HUES64 (cell line): ENCODE measurements around the gene OR4K2. TPM values are rescaled to one million over a fixed set of nuclear protein-coding genes. Genes with fewer than 3 reads are reported as not detected.
A peak's percentile ranks its signal among the peaks of the same experiment; 100 is the strongest.
"Not testable (repeated sequence)": the region's sequence is repeated elsewhere in the genome, so short reads cannot be mapped to it uniquely, and the experiment has no call there.

ENCODE experiments used
- H3K27ac ChIP-seq: 2 replicates; pipeline ENCODE4 v1.7.0; 2013; ENCODE audit warnings: low read depth, low read length, inconsistent platforms
- H3K27me3 ChIP-seq: 2 replicates; pipeline ENCODE4 v1.6.1; 2013; ENCODE audit warnings: mild to moderate bottlenecking, low read length; ENCODE audit not compliant: insufficient read depth
- H3K36me3 ChIP-seq: 2 replicates; pipeline ENCODE4 v1.6.1; 2013; ENCODE audit warnings: mild to moderate bottlenecking, low read length; ENCODE audit not compliant: insufficient read depth
- H3K4me1 ChIP-seq: 2 replicates; pipeline ENCODE4 v1.6.1; 2013; ENCODE audit warnings: mild to moderate bottlenecking, low read length, moderate library complexity; ENCODE audit not compliant: insufficient read depth
- H3K4me3 ChIP-seq: 2 replicates; pipeline ENCODE4 v1.5.1; 2013; ENCODE audit warnings: mild to moderate bottlenecking, low read length, moderate library complexity
- H3K9ac ChIP-seq: 2 replicates; pipeline ENCODE4 v1.6.1; 2013; ENCODE audit warnings: mild to moderate bottlenecking, low read depth, low read length
- H3K9me3 ChIP-seq: 2 replicates; pipeline ENCODE4 v1.6.1; 2013; ENCODE audit warnings: low read depth, low read length; ENCODE audit not compliant: insufficient read depth
- WGBS: fragments of 150-250, 120-280 bp; methylation state at CpG from one replicate; pipeline ENCODE4 v1.1.7; 2013; ENCODE audit warnings: missing lambda C conversion rate; 5-methylcytosine and 5-hydroxymethylcytosine counted together
- polyA plus RNA-seq, 2 experiments: library from polyadenylated mRNA; stranded (reverse); fragments of 50-300 nt; gene quantifications; one replicate each; pipeline ENCODE4 v1.2.3, GENCODE V29; 2013

Gene OR4K2
- not detected for polyA plus RNA-seq (2013, experiment 1 of 2)
- polyA plus RNA-seq (2013, experiment 2 of 2): not detected

- H3K27ac ChIP-seq: no peak within 1 kb of the TSS
- no peaks in the 10 kb centered on the region for H3K36me3 ChIP-seq
- no peak within 1 kb of the TSS for H3K9ac ChIP-seq
- peaks cover 94% of the 10 kb centered on the region for H3K9me3 ChIP-seq
- 100% methylated on average over 1 of the region's 2 CpGs for WGBS
- H3K4me3 ChIP-seq: no peak within 1 kb of the TSS
- H3K27me3 ChIP-seq: no peaks in the 10 kb centered on the region
- H3K4me1 ChIP-seq: no peaks in the 10 kb centered on the region
Measured at GRCh38 chr14:19874842-19875241, at the start of gene OR4K2. Gene OR4K2, plus strand, starts transcription at chr14:19875142. Its CDS starts 1,126 bp downstream, at chr14:19876268.

- 86% methylated on average over 12 of the region's 12 CpGs for WGBS
- not testable (repeated sequence) for H3K9ac ChIP-seq, H3K4me3 ChIP-seq, H3K4me1 ChIP-seq, H3K27ac ChIP-seq, H3K36me3 ChIP-seq, H3K27me3 ChIP-seq
- peaks cover 91% of the 10 kb centered on the region for H3K9me3 ChIP-seq
Measured at GRCh38 chr14:19827626-19828244, 47.2 kb upstream of the OR4K2 start.

GRCh38 chr14:19828314-19828713, 46.6 kb upstream of the OR4K2 start:
- WGBS: 100% methylated on average over 2 of the region's 2 CpGs
- Histone ChIP-seq H3K27ac (no peak overlapping the region), H3K9me3 (peaks cover 91% of the 10 kb centered on the region), H3K4me3 (no peak overlapping the region), H3K9ac (no peak overlapping the region), H3K27me3 (no peaks in the 10 kb centered on the region), H3K4me1 (no peaks in the 10 kb centered on the region), H3K36me3 (no peaks in the 10 kb centered on the region)

- peaks cover 98% of the 10 kb centered on the region for H3K9me3 ChIP-seq
- not testable (repeated sequence) for H3K27me3 ChIP-seq, H3K36me3 ChIP-seq, H3K9ac ChIP-seq, H3K4me1 ChIP-seq, H3K27ac ChIP-seq
- H3K4me3 ChIP-seq: peak overlapping the region; percentile 10; the same call in 1 of the 2 replicates
- WGBS: 82% methylated on average over 8 of the region's 8 CpGs
Measured at GRCh38 chr14:19834203-19834848, 40.6 kb upstream of the OR4K2 start.

GRCh38 chr14:19838433-19838832, 36.5 kb upstream of the OR4K2 start:
- Histone ChIP-seq H3K27me3 (no peaks in the 10 kb centered on the region), H3K36me3 (no peaks in the 10 kb centered on the region), H3K4me1 (no peaks in the 10 kb centered on the region), H3K4me3 (no peak overlapping the region), H3K9me3 (peaks cover 94% of the 10 kb centered on the region), H3K9ac (no peak overlapping the region), H3K27ac (no peak overlapping the region)

GRCh38 chr14:19851365-19851764, 23.6 kb upstream of the OR4K2 start:
- no peak overlapping the region for H3K4me3 ChIP-seq
- H3K36me3 ChIP-seq: no peaks in the 10 kb centered on the region
- H3K27me3 ChIP-seq: no peaks in the 10 kb centered on the region
- no peaks in the 10 kb centered on the region for H3K4me1 ChIP-seq
- no peak overlapping the region for H3K9ac ChIP-seq
- H3K27ac ChIP-seq: no peak overlapping the region
- H3K9me3 ChIP-seq: peaks cover 93% of the 10 kb centered on the region

- not testable (repeated sequence) for H3K4me1 ChIP-seq, H3K4me3 ChIP-seq, H3K27me3 ChIP-seq, H3K27ac ChIP-seq, H3K36me3 ChIP-seq, H3K9ac ChIP-seq
- H3K9me3 ChIP-seq: peaks cover 85% of the 10 kb centered on the region
- 94% methylated on average over 39 of the region's 39 CpGs for WGBS
Measured at GRCh38 chr14:19866061-19866669, 8.8 kb upstream of the OR4K2 start.

GRCh38 chr14:19873178-19873577, 1.8 kb upstream of the OR4K2 start:
- H3K4me1 ChIP-seq: no peaks in the 10 kb centered on the region
- no peaks in the 10 kb centered on the region for H3K27me3 ChIP-seq
- H3K9me3 ChIP-seq: peaks cover 94% of the 10 kb centered on the region
- 66% methylated on average over 6 of the region's 6 CpGs for WGBS
- no peak overlapping the region for H3K4me3 ChIP-seq
- no peak overlapping the region for H3K9ac ChIP-seq
- H3K27ac ChIP-seq: no peak overlapping the region
- H3K36me3 ChIP-seq: no peaks in the 10 kb centered on the region

- no peaks in the 10 kb centered on the region for H3K4me1 ChIP-seq
- H3K9ac ChIP-seq: no peak overlapping the region
- H3K27ac ChIP-seq: no peak overlapping the region
- peaks cover 99% of the 10 kb centered on the region for H3K9me3 ChIP-seq
- H3K4me3 ChIP-seq: no peak overlapping the region
- no peaks in the 10 kb centered on the region for H3K27me3 ChIP-seq
- H3K36me3 ChIP-seq: no peaks in the 10 kb centered on the region
Measured at GRCh38 chr14:19878029-19878642, 3.2 kb downstream of the OR4K2 start.

GRCh38 chr14:19895282-19895681, 20.3 kb downstream of the OR4K2 start:
- no peak overlapping the region for H3K27ac ChIP-seq
- no peaks in the 10 kb centered on the region for H3K4me1 ChIP-seq
- H3K9me3 ChIP-seq: peaks cover 95% of the 10 kb centered on the region
- no peak overlapping the region for H3K9ac ChIP-seq
- 44% methylated on average over 2 of the region's 2 CpGs for WGBS
- H3K36me3 ChIP-seq: no peaks in the 10 kb centered on the region
- H3K4me3 ChIP-seq: no peak overlapping the region
- H3K27me3 ChIP-seq: no peaks in the 10 kb centered on the region

GRCh38 chr14:19900999-19901398, 26.1 kb downstream of the OR4K2 start:
- no peaks in the 10 kb centered on the region for H3K36me3 ChIP-seq
- no peaks in the 10 kb centered on the region for H3K4me1 ChIP-seq
- no peak overlapping the region for H3K4me3 ChIP-seq
- peaks cover 91% of the 10 kb centered on the region for H3K9me3 ChIP-seq
- WGBS: 68% methylated on average over 3 of the region's 3 CpGs
- H3K27ac ChIP-seq: no peak overlapping the region
- no peak overlapping the region for H3K9ac ChIP-seq
- H3K27me3 ChIP-seq: no peaks in the 10 kb centered on the region
